MM.1S (cell line): Measurements from ENCODE around the gene CNTF.
A peak's percentile ranks its signal among the peaks of the same experiment; 100 is the strongest.

Experiments
- DNase-seq: peaks from one replicate; pipeline ENCODE4 v3.0.0-alpha.2; 2015
- H2AFZ ChIP-seq: fragments of 300-600 bp; sonication (generic); 2 replicates; pipeline ENCODE4 v1.6.0; 2016; ENCODE audit warnings: antibody characterized with exemption, low read length
- H3F3A ChIP-seq: fragments of 300-600 bp; sonication (generic); 2 replicates; pipeline ENCODE4 v1.6.1; 2016; ENCODE audit warnings: mild to moderate bottlenecking, antibody characterized with exemption, low read length, moderate library complexity, mixed read lengths; ENCODE audit not compliant: insufficient read depth
- H3K27ac ChIP-seq: fragments of 300-600 bp; sonication (generic); 2 replicates; pipeline ENCODE4 v1.5.1; 2016; ENCODE audit warnings: mild to moderate bottlenecking, low read length
- H3K27me3 ChIP-seq: fragments of 300-600 bp; sonication (generic); replicated peaks from 2 replicates; pipeline ENCODE4 v1.6.0; 2016; ENCODE audit warnings: low read length; ENCODE audit not compliant: insufficient read depth
- H3K36me3 ChIP-seq: fragments of 300-600 bp; sonication (generic); replicated peaks from 2 replicates; pipeline ENCODE4 v1.6.1; 2016; ENCODE audit warnings: mild to moderate bottlenecking, low read length, mixed read lengths; ENCODE audit not compliant: insufficient read depth
- H3K4me1 ChIP-seq: fragments of 300-600 bp; sonication (generic); 2 replicates; pipeline ENCODE4 v1.6.1; 2016; ENCODE audit warnings: low read length, mixed read lengths
- H3K4me2 ChIP-seq: fragments of 300-600 bp; sonication (generic); 2 replicates; pipeline ENCODE4 v1.6.0; 2016; ENCODE audit warnings: low read depth, low read length
- H3K4me3 ChIP-seq: fragments of 300-600 bp; sonication (generic); 2 replicates; pipeline ENCODE4 v1.5.1; 2016; ENCODE audit warnings: low read length, mixed read lengths
- H3K79me2 ChIP-seq: fragments of 300-600 bp; sonication (generic); 2 replicates; pipeline ENCODE4 v1.6.1; 2016; ENCODE audit warnings: mixed run types, low read length, mixed read lengths
- H3K9ac ChIP-seq: fragments of 300-600 bp; sonication (generic); 2 replicates; pipeline ENCODE4 v1.6.1; 2016; ENCODE audit warnings: low read length, mixed read lengths
- H3K9me2 ChIP-seq: fragments of 300-600 bp; sonication (generic); replicated peaks from 2 replicates; pipeline ENCODE4 v1.6.1; 2016; ENCODE audit warnings: mild to moderate bottlenecking, low read length, mixed read lengths; ENCODE audit not compliant: insufficient read depth
- H3K9me3 ChIP-seq: fragments of 300-600 bp; sonication (generic); replicated peaks from 2 replicates; pipeline ENCODE4 v1.6.1; 2016; ENCODE audit warnings: mild to moderate bottlenecking, low read length, mixed read lengths; ENCODE audit not compliant: insufficient read depth
- H4K20me1 ChIP-seq: fragments of 300-600 bp; sonication (generic); 2 replicates; pipeline ENCODE4 v1.6.1; 2016; ENCODE audit warnings: mild to moderate bottlenecking, low read length, moderate library complexity, mixed read lengths; ENCODE audit not compliant: insufficient read depth
- EZH2 ChIP-seq: fragments of 300-600 bp; sonication (generic); optimal IDR thresholded peaks from 2 replicates; pipeline ENCODE3; 2017; ENCODE audit warnings: low read depth, mild to moderate bottlenecking, antibody characterized with exemption, low read length, mixed read lengths
- EZH2phosphoT487 ChIP-seq: fragments of 300-600 bp; sonication (generic); IDR thresholded peaks from 2 replicates; pipeline ENCODE4 v1.6.1; 2018; ENCODE audit warnings: antibody characterized with exemption, low read length
- TF ChIP-seq, protein P1 (sequence below): fragments of 300-600 bp; sonication (generic); IDR thresholded peaks from 2 replicates; pipeline ENCODE4 v1.5.1; 2016; ENCODE audit warnings: antibody characterized with exemption, low read length, mixed read lengths

Gene CNTF

GRCh38 chr11:58626934-58627483 lies 4.5 kb downstream of the CNTF start:
- H3K27ac ChIP-seq, result peak overlapping the region; percentile 42; the same call in 1 of the 2 replicates
- no peak overlapping the region for H2AFZ ChIP-seq
- H3F3A ChIP-seq, result peaks cover 12% of the 10 kb centered on the region; the same call in 1 of the 2 replicates
- no peak overlapping the region for H3K9ac ChIP-seq
- H3K27me3 ChIP-seq, result no peaks in the 10 kb centered on the region
- no peaks in the 10 kb centered on the region for H4K20me1 ChIP-seq
- no peaks in the 10 kb centered on the region for H3K9me2 ChIP-seq
- peak; percentile 40 for DNase-seq
- H3K36me3 ChIP-seq, result no peaks in the 10 kb centered on the region
- H3K79me2 ChIP-seq, result peaks cover 23% of the 10 kb centered on the region
- no peaks in the 10 kb centered on the region for H3K9me3 ChIP-seq
- H3K4me1 ChIP-seq, result peaks cover 32% of the 10 kb centered on the region
- H3K4me2 ChIP-seq, result peak overlapping the region; percentile 17; the same call in 1 of the 2 replicates
- H3K4me3 ChIP-seq, result no peak overlapping the region
- TF ChIP-seq EZH2phosphoT487 (no peak), EZH2 (no peak)
- TF ChIP-seq, protein P1, sequence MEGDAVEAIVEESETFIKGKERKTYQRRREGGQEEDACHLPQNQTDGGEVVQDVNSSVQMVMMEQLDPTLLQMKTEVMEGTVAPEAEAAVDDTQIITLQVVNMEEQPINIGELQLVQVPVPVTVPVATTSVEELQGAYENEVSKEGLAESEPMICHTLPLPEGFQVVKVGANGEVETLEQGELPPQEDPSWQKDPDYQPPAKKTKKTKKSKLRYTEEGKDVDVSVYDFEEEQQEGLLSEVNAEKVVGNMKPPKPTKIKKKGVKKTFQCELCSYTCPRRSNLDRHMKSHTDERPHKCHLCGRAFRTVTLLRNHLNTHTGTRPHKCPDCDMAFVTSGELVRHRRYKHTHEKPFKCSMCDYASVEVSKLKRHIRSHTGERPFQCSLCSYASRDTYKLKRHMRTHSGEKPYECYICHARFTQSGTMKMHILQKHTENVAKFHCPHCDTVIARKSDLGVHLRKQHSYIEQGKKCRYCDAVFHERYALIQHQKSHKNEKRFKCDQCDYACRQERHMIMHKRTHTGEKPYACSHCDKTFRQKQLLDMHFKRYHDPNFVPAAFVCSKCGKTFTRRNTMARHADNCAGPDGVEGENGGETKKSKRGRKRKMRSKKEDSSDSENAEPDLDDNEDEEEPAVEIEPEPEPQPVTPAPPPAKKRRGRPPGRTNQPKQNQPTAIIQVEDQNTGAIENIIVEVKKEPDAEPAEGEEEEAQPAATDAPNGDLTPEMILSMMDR, result no peak

DNA sequence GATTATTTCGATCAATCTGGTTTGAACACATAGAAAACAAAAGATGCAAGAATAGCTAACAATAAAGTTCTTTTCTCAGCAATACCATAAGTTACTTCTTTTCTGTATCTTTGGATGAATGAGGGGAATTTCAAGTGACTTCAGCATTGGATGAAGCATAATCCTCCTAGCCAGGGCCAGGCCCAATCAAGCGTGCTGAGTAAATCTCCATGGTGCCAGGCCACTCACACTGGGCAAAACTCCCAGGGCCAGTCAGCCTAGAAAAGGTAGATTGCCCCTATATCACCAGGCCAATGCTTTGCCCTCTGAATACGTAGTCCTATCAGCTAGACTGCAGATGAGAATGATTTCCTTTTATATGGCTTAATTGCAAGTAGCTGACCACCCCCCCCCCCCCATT lies 6.0 kb downstream of the CNTF start:
- Histone ChIP-seq H3K9me2 (no peaks in the 10 kb centered on the region), H3K79me2 (peaks cover 8% of the 10 kb centered on the region), H3K9me3 (no peaks in the 10 kb centered on the region), H3F3A (0 out of 2 replicates have a peak, but pooled peaks cover 9% of the 10 kb centered on the region), H3K4me1 (peaks cover 19% of the 10 kb centered on the region), H2AFZ (no peak overlapping the region), H3K27me3 (no peaks in the 10 kb centered on the region), H3K4me3 (no peak overlapping the region), H3K36me3 (no peaks in the 10 kb centered on the region), H3K27ac (no peak overlapping the region), H4K20me1 (no peaks in the 10 kb centered on the region), H3K4me2 (no peak overlapping the region), H3K9ac (no peak overlapping the region)
- DNase-seq, result no peak
- TF ChIP-seq, protein P1, result no peak
- TF ChIP-seq EZH2phosphoT487 (no peak), EZH2 (no peak)

DNA sequence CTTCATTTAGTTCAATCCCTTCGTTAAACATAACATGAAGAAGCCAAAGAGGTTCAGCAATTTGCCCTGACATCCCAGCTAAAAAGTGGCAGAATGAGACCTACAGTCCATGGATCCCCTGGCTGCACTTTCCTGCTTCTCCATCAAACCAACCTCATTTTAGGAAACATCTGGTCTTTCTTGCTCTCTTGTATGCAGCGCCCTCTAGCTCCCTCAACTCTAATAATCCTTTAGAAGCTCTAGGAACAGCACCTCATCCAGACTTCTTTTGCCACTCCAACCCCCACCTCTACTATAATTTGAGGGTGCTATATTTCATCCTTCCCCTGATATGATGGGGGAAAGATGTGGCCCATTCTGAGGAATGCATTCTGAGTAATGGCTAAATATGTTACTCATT lies 7.4 kb downstream of the CNTF start:
- H4K20me1 ChIP-seq, result no peaks in the 10 kb centered on the region
- no peaks in the 10 kb centered on the region for H3K27me3 ChIP-seq
- no peak for TF ChIP-seq EZH2phosphoT487
- TF ChIP-seq, protein P1, result peak; percentile 66
- H2AFZ ChIP-seq, result no peak overlapping the region
- H3K4me1 ChIP-seq, result peaks cover 19% of the 10 kb centered on the region
- no peaks in the 10 kb centered on the region for H3K79me2 ChIP-seq
- H3K9me2 ChIP-seq, result no peaks in the 10 kb centered on the region
- H3K4me2 ChIP-seq, result no peak overlapping the region
- peak; percentile 45 for DNase-seq
- no peak overlapping the region for H3K9ac ChIP-seq
- no peak overlapping the region for H3K4me3 ChIP-seq
- H3K27ac ChIP-seq, result no peak overlapping the region
- H3K36me3 ChIP-seq, result no peaks in the 10 kb centered on the region
- 0 out of 2 replicates have a peak, but pooled peaks cover 9% of the 10 kb centered on the region for H3F3A ChIP-seq
- no peaks in the 10 kb centered on the region for H3K9me3 ChIP-seq
